GM23338 (cell line): ENCODE results near the gene ANKRD30B.
"Not testable (repeated sequence)": the region's sequence is repeated elsewhere in the genome, so short reads cannot be mapped to it uniquely, and the experiment has no call there.

Experiments
- CREB1 ChIP-seq: fragments of 250-450 bp; sonication (Bioruptor Pico); IDR thresholded peaks from 2 replicates; pipeline ENCODE4 v1.5.0; 2020; ENCODE audit warnings: low read depth, mild to moderate bottlenecking, moderate library complexity
- EZH2 ChIP-seq: fragments of 200-600 bp; sonication (generic); IDR thresholded peaks from one replicate; pipeline ENCODE4 v1.8.0; 2017; ENCODE audit warnings: antibody characterized with exemption, mild to moderate bottlenecking, low read depth; ENCODE audit not compliant: unreplicated experiment
- POLR2AphosphoS5 ChIP-seq: IDR thresholded peaks from 2 replicates; pipeline ENCODE4 v1.6.1; 2016; ENCODE audit warnings: antibody characterized with exemption, low read depth
- TF ChIP-seq, protein P1 (sequence below), 2 experiments: fragments of 200-600 bp in 1 of 2; sonication (generic) in 1 of 2; conservative IDR thresholded peaks; 2 replicates each; pipeline versions ENCODE4 v1.5.1 to v1.6.1; 2016 to 2017; ENCODE audit warnings: antibody characterized with exemption in 2 of 2, low read depth in 2 of 2, mild to moderate bottlenecking in 2 of 2, moderate library complexity in 1 of 2
- TF ChIP-seq, protein P2 (sequence below): IDR thresholded peaks from one replicate; pipeline ENCODE4 v1.6.1; 2018; ENCODE audit warnings: antibody characterized with exemption; ENCODE audit not compliant: unreplicated experiment

DNA sequence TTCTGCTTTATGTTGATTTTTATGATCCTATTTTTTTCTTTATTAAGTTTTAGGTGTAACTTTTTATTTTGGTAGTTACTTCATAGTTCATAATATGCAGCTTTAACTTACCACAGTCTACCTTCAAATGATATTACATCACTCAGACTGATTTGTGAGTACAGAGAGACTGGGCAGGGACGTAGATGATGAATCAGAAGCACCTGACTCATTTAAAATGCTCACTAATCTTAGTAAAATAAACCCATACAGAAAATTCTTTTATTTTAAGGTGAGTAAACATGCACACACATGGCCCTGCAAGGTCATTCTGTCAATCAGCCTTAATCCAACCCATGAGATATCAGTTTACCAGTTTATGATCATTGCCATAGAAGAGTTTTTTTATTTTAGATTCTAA is 8.9 kb upstream of the ANKRD30B start:
- not testable (repeated sequence) for TF ChIP-seq EZH2; POLR2AphosphoS5; CREB1 (CRISPR knock-in tag)
- TF ChIP-seq, protein P1, sequence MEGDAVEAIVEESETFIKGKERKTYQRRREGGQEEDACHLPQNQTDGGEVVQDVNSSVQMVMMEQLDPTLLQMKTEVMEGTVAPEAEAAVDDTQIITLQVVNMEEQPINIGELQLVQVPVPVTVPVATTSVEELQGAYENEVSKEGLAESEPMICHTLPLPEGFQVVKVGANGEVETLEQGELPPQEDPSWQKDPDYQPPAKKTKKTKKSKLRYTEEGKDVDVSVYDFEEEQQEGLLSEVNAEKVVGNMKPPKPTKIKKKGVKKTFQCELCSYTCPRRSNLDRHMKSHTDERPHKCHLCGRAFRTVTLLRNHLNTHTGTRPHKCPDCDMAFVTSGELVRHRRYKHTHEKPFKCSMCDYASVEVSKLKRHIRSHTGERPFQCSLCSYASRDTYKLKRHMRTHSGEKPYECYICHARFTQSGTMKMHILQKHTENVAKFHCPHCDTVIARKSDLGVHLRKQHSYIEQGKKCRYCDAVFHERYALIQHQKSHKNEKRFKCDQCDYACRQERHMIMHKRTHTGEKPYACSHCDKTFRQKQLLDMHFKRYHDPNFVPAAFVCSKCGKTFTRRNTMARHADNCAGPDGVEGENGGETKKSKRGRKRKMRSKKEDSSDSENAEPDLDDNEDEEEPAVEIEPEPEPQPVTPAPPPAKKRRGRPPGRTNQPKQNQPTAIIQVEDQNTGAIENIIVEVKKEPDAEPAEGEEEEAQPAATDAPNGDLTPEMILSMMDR (conservative IDR thresholded peaks at IDR 0.05; ENCODE audit: low read depth in 2 of 2): not testable (repeated sequence)
- TF ChIP-seq, protein P2, sequence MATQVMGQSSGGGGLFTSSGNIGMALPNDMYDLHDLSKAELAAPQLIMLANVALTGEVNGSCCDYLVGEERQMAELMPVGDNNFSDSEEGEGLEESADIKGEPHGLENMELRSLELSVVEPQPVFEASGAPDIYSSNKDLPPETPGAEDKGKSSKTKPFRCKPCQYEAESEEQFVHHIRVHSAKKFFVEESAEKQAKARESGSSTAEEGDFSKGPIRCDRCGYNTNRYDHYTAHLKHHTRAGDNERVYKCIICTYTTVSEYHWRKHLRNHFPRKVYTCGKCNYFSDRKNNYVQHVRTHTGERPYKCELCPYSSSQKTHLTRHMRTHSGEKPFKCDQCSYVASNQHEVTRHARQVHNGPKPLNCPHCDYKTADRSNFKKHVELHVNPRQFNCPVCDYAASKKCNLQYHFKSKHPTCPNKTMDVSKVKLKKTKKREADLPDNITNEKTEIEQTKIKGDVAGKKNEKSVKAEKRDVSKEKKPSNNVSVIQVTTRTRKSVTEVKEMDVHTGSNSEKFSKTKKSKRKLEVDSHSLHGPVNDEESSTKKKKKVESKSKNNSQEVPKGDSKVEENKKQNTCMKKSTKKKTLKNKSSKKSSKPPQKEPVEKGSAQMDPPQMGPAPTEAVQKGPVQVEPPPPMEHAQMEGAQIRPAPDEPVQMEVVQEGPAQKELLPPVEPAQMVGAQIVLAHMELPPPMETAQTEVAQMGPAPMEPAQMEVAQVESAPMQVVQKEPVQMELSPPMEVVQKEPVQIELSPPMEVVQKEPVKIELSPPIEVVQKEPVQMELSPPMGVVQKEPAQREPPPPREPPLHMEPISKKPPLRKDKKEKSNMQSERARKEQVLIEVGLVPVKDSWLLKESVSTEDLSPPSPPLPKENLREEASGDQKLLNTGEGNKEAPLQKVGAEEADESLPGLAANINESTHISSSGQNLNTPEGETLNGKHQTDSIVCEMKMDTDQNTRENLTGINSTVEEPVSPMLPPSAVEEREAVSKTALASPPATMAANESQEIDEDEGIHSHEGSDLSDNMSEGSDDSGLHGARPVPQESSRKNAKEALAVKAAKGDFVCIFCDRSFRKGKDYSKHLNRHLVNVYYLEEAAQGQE: not testable (repeated sequence)
